C4-2B (cell line): Measurements from ENCODE around the gene FHIT.

Source experiments
- CTCF ChIP-seq: fragments of 450-650 bp; conservative IDR thresholded peaks from 2 replicates; pipeline ENCODE4 v1.5.1; 2017; ENCODE audit warnings: mild to moderate bottlenecking
- ZFX ChIP-seq: fragments of 450-650 bp; IDR thresholded peaks from 2 replicates; pipeline ENCODE4 v1.6.1; 2017

- TF ChIP-seq CTCF (no peak), ZFX (no peak)
These were observed 469.3 kb downstream of the FHIT start for GRCh38 chr3:60781935-60782334.
